Measurements from ENCODE around the gene WFDC9. TPM values are rescaled to one million over a fixed set of nuclear protein-coding genes. Genes with fewer than 3 reads are reported as not detected.

The WFDC9 gene
- total and polyA plus RNA-seq, 7 experiments from 2014 or later, result not detected

DNA sequence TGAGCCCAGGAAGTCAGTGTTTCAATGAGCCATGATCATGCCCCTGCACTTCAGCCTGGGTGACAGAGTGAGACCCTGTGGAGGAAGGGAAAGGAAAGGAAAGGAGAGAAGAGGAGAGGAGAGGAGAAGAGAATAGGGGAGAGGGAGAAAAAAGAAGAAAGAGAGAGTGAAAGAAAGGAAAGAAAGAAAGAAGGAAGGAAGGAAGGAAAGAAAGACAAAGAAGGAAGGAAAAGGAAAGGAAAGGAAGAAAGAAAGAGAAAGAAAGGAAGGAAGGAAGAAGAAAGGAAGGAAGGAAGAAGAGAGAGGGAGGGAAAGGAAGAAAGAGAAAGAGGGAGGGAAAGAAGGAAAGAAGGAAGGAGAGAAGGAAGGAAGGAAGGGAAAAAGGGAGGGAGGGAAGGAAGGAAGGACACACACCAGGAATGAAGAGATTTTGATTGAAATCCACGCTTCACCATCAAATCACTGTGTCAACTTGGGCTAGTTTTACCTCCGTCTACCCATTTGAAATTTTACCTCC, 66.3 kb downstream of the WFDC9 start:
- no peaks in the 10 kb centered on the region for H3K27me3 ChIP-seq (ENCODE audit: control insufficient read depth in 2 of 2, insufficient read depth in 2 of 2, low read length in 2 of 2)
- H3K4me3 ChIP-seq (ENCODE audit: low read length), result no peak overlapping the region
- H3K4me3 Mint-ChIP-seq, result no peak overlapping the region
- DNase-seq, result no peak
- H3K4me1 Mint-ChIP-seq, result no peaks in the 10 kb centered on the region
- POLR2A ChIA-PET, result no interaction called here
- no peak for ATAC-seq
- H3K27ac Mint-ChIP-seq, result no peak overlapping the region
- intact Hi-C loops (cut with micrococcal nuclease), result no loop called here
- CTCF ChIA-PET, result no interaction called here
- H3K27ac ChIP-seq (ENCODE audit: low read depth, low read length), result no peak overlapping the region
- H3K36me3 ChIP-seq (ENCODE audit: control insufficient read depth in 2 of 3, insufficient read depth in 3 of 3, low read length in 3 of 3), result no peaks in the 10 kb centered on the region
- no peaks in the 10 kb centered on the region for H3K4me1 ChIP-seq (ENCODE audit: control insufficient read depth in 2 of 2, insufficient read depth in 2 of 2, low read length in 2 of 2)
- peaks cover 0 to 3% (median 0%) of the 10 kb centered on the region in 11 donors for H3K9me3 Mint-ChIP-seq
- H3K9me3 ChIP-seq (ENCODE audit: control insufficient read depth in 2 of 3, low read length in 3 of 3), result no peaks in the 10 kb centered on the region
- peaks cover 14 to 48% (median 36%) of the 10 kb centered on the region in 5 donors for H3K27me3 Mint-ChIP-seq
- H3K36me3 Mint-ChIP-seq, result no peaks in the 10 kb centered on the region

Other genes with a start within 250 kb of the WFDC9 start
- 10 to 100 TPM; 12.2 to 22.7 (median 16.3) TPM for gene DBNDD2, start 223.0 kb downstream of the WFDC9 start, total RNA-seq
- 10 to 100 TPM; 15.3 to 22.9 TPM for gene DBNDD2, start 223.0 kb downstream of the WFDC9 start, polyA plus RNA-seq
- 100 to 1,000 TPM in 1 of 5 experiments, 10 to 100 TPM in 4; 78.7 to 140 (median 85.0) TPM for gene PIGT, start 215.1 kb downstream of the WFDC9 start, total RNA-seq
- 10 to 100 TPM; 82.7 to 98.9 TPM for gene PIGT, start 215.1 kb downstream of the WFDC9 start, polyA plus RNA-seq
- 1 to 10 TPM in 2 of 5 experiments, under 1 TPM in 2, not detected in 1; 0.36 to 1.7 (median 1.0) TPM for gene WFDC2, start 161.5 kb downstream of the WFDC9 start, total RNA-seq
- not detected for gene WFDC2, start 161.5 kb downstream of the WFDC9 start, polyA plus RNA-seq
- not detected for gene SPINT3, start 115.7 kb downstream of the WFDC9 start, total RNA-seq
- not detected for gene SPINT3, start 115.7 kb downstream of the WFDC9 start, polyA plus RNA-seq
- gene WFDC6, start 91.8 kb downstream of the WFDC9 start, total RNA-seq, result not detected
- not detected for gene WFDC6, start 91.8 kb downstream of the WFDC9 start, polyA plus RNA-seq
- not detected for gene EPPIN, start 83.9 kb downstream of the WFDC9 start, total RNA-seq
- not detected for gene EPPIN, start 83.9 kb downstream of the WFDC9 start, polyA plus RNA-seq
- gene WFDC8, start 52.0 kb downstream of the WFDC9 start, total RNA-seq, result not detected
- not detected for gene WFDC8, start 52.0 kb downstream of the WFDC9 start, polyA plus RNA-seq
- not detected for gene WFDC10A, start 1.5 kb downstream of the WFDC9 start, total RNA-seq
- gene WFDC10A, start 1.5 kb downstream of the WFDC9 start, polyA plus RNA-seq, result not detected
- gene WFDC11, start 39.0 kb upstream of the WFDC9 start, total RNA-seq, result not detected
- not detected for gene WFDC11, start 39.0 kb upstream of the WFDC9 start, polyA plus RNA-seq
- not detected for gene WFDC13, start 70.8 kb upstream of the WFDC9 start, total RNA-seq
- not detected for gene WFDC13, start 70.8 kb upstream of the WFDC9 start, polyA plus RNA-seq
- not detected for gene WFDC10B, start 73.7 kb upstream of the WFDC9 start, total RNA-seq
- gene WFDC10B, start 73.7 kb upstream of the WFDC9 start, polyA plus RNA-seq, result not detected
- not detected for gene SPINT4, start 91.1 kb upstream of the WFDC9 start, total RNA-seq
- gene SPINT4, start 91.1 kb upstream of the WFDC9 start, polyA plus RNA-seq, result not detected
- not detected for gene WFDC3, start 160.6 kb upstream of the WFDC9 start, total RNA-seq
- not detected for gene WFDC3, start 160.6 kb upstream of the WFDC9 start, polyA plus RNA-seq
- 10 to 100 TPM; 13.1 to 31.7 (median 18.8) TPM for gene DNTTIP1, start 160.7 kb upstream of the WFDC9 start, total RNA-seq
- gene DNTTIP1, start 160.7 kb upstream of the WFDC9 start, polyA plus RNA-seq, result 10 to 100 TPM; 39.2 to 40.3 TPM
- 100 to 1,000 TPM in 1 of 5 experiments, under 1 TPM in 3, not detected in 1; 0.50 to 129 (median 0.75) TPM for gene UBE2C, start 181.4 kb upstream of the WFDC9 start, total RNA-seq
- gene UBE2C, start 181.4 kb upstream of the WFDC9 start, polyA plus RNA-seq, result not detected
- gene TNNC2, start 196.0 kb upstream of the WFDC9 start, total RNA-seq, result 1 to 10 TPM in 1 of 5 experiments, under 1 TPM in 1, not detected in 3; 0.59 to 1.4 TPM
- gene TNNC2, start 196.0 kb upstream of the WFDC9 start, polyA plus RNA-seq, result not detected
- gene SNX21, start 202.5 kb upstream of the WFDC9 start, total RNA-seq, result 1 to 10 TPM in 3 of 5 experiments, under 1 TPM in 2; 0.93 to 4.9 (median 1.5) TPM
- 1 to 10 TPM in 1 of 2 donors, under 1 TPM in 1; 0.30 to 1.1 TPM for gene SNX21, start 202.5 kb upstream of the WFDC9 start, polyA plus RNA-seq
- 10 to 100 TPM; 20.5 to 35.5 (median 29.2) TPM for gene ACOT8, start 226.1 kb upstream of the WFDC9 start, total RNA-seq
- gene ACOT8, start 226.1 kb upstream of the WFDC9 start, polyA plus RNA-seq, result 10 to 100 TPM; 33.8 to 38.7 TPM
- gene ZSWIM3, start 226.3 kb upstream of the WFDC9 start, total RNA-seq, result 1 to 10 TPM; 1.3 to 6.8 (median 6.0) TPM
- gene ZSWIM3, start 226.3 kb upstream of the WFDC9 start, polyA plus RNA-seq, result 1 to 10 TPM; 1.2 to 3.1 TPM
- 10 to 100 TPM in 2 of 5 experiments, 1 to 10 TPM in 3; 8.2 to 16.0 (median 9.8) TPM for gene ZSWIM1, start 249.9 kb upstream of the WFDC9 start, total RNA-seq
- gene ZSWIM1, start 249.9 kb upstream of the WFDC9 start, polyA plus RNA-seq, result 10 to 100 TPM in 1 of 2 donors, 1 to 10 TPM in 1; 3.2 to 12.5 TPM